G401.6 (cell line): ENCODE results near the gene GPR179.

Experiments used
- FAIRE-seq: peaks from 2 replicates; lab custom pipeline; 2012; peaks lifted over from hg19 to GRCh38; lab: Jason Lieb, UNC

GPR179 gene

GRCh38 chr17:38342886-38343607 lies 709 bp downstream of the GPR179 start:
- no peak for FAIRE-seq

DNA sequence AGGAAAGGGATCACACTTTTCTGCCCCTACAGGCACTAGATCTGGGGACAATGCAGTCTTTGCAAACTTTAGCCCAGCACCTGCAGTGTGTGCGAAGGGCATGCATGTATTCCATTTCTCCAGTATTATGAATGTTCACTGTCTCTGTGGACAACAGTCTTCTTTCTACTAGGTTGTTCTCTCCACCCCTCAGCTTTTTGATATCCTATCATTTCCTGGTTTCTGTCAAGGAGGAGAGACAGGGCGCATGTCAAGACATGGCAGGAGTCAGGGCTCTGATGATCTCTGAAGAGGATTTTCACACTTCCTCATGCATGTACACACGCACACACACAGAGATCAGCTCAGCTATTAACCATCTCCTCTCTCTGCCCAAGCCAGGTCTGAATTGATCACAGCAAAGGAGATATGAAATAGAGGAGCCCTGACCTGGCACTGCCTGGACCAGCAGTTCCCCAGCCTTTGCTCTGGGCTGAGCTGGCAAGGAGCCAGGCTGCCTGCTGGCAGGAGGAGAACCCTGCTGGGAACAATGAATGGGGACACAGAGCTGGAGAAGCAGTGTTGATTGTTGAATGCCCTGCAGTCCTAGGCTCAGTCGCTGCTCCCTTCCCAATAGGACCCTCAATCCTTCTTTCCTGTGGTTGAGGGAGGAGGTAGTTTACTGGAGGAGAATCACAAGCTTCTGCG lies 2.6 kb downstream of the GPR179 start:
- no peak for FAIRE-seq

GRCh38 chr17:38339891-38340290 lies 3.9 kb downstream of the GPR179 start:
- FAIRE-seq: no peak

- no peak for FAIRE-seq
Measured at GRCh38 chr17:38338535-38338934, 5.2 kb downstream of the GPR179 start.

GRCh38 chr17:38338053-38338452 lies 5.7 kb downstream of the GPR179 start:
- no peak for FAIRE-seq

GRCh38 chr17:38336838-38337237 lies 6.9 kb downstream of the GPR179 start:
- FAIRE-seq: no peak

DNA sequence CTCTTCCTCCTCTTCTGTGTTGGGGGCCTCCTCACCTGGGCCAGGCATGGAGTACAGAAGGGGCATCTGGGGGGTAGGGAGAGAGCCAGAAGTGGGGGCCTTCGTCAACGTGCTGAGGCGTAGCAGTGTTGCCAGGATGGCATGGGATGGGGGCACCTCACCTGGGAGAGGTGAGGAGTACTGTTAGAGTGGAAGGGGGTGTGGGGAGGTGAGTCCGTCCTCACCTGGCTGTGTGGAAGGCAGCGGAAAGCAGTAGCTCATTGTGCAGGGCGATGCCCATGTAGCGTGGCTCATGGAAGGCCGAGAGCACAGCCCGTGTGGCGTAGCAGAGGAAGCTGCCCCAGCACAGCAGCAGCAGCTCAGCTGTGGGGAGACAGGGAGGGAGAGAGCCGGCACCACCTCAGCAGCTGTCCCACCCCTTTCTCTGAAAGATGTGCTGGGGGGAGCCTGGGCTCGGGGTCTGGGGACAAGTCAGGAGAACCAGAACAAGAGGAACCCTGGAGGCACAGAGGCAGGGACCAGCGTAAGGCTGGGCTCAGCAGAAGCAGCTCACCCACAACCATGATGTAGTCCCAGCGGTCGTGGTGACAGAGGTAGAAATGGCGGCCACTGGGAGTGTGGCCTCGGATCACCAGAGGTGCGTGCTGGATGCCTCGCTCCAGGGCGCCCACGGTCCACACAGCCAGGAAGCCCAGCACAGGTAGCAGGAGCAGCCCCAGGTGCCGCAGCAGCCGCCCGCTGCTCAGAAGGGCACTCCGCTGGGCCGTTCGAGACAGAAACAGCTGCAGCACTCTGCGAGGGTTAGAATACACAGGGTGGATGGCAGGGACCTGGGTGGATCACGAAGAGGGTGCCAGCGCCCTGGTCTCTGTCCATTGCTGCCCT lies 9.0 kb downstream of the GPR179 start:
- no peak for FAIRE-seq

DNA sequence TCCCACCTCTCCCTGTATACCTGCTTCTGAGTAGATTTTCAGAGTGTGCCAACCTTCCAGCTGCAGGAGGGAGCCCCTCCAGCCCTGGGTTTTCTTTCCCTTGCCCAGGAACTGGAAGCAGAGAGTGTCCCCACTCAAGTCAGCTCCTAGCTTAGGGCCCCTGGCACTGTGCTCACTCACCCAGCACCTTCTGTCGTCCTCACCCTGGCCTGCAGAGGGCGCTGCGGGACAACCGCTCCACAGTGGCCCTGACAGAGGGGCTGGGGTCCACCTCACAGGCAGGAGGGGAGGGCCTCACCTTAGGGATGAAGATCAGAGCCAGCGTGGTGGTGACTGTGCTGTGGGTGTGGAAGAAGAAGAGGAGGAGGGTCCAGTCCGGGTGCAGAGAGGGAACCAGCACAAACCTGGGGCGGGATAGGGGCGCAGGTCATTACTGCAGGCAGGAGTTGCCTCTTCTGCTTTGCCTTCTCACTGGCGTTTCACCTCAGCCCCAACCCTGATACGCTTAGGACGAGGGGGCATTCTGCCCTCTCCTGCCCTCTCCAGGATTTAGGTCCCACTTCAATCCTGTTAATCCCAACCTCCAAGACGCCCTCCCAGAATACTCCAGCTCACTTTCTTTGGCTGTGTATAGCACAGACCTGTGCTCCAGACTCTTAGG lies 10.0 kb downstream of the GPR179 start:
- FAIRE-seq: no peak

- no peak for FAIRE-seq
Measured at GRCh38 chr17:38332735-38333134, 11.0 kb downstream of the GPR179 start.

GRCh38 chr17:38330941-38331411 lies 12.8 kb downstream of the GPR179 start:
- FAIRE-seq: no peak

GRCh38 chr17:38329808-38330730 lies 13.7 kb downstream of the GPR179 start:
- no peak for FAIRE-seq

DNA sequence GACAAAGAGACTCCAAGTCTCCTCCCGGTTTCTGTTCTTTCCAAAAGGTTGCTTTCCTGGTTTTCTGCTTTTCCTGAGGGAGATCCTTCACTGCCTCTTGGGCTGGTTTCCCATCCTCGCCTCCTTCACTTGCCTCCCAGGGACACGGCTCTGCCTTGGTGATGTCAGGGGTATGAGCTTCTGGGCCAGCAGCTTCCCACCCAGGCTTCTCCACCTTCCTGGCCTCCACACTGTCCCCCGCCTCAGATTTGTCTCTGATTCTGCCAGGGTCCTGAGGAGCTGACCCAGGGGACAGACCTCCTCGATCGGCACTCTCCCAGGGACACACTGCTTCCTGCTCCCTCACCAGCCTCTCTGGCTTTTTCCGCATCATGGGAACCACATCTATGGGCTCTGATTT lies 14.5 kb downstream of the GPR179 start:
- FAIRE-seq: no peak

GRCh38 chr17:38328620-38329019 lies 15.1 kb downstream of the GPR179 start:
- no peak for FAIRE-seq

GRCh38 chr17:38327936-38328335 lies 15.8 kb downstream of the GPR179 start:
- no peak for FAIRE-seq

GRCh38 chr17:38326996-38327792 lies 16.6 kb downstream of the GPR179 start:
- no peak for FAIRE-seq

GRCh38 chr17:38325221-38325851 lies 18.4 kb downstream of the GPR179 start:
- no peak for FAIRE-seq

- no peak for FAIRE-seq
Measured at GRCh38 chr17:38324772-38325171, 19.0 kb downstream of the GPR179 start.

GRCh38 chr17:38324141-38324697 lies 19.5 kb downstream of the GPR179 start:
- no peak for FAIRE-seq

DNA sequence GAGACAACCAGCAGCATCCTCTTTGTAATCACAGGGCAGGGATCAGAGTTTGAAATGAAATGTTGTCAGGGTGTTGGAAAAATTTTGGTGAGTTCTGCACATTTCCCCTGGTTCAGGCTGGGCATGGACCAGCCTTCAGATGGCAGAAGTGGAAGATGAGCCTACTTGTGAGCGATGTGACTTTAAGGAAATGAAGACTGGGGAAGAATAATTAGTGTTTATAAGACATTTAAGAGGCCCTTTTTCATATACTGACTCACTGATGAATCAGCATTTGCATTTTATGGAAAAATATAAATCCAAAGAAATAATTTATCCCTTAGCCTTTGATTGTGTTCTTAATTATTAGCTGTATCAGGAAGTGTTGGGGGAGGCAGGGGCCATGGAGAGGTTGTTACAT lies 20.9 kb downstream of the GPR179 start:
- FAIRE-seq: no peak
